ENCODE results near the gene DEF6.
"Not testable (repeated sequence)": the region's sequence is repeated elsewhere in the genome, so short reads cannot be mapped to it uniquely, and the experiment has no call there.

The DEF6 gene

DNA sequence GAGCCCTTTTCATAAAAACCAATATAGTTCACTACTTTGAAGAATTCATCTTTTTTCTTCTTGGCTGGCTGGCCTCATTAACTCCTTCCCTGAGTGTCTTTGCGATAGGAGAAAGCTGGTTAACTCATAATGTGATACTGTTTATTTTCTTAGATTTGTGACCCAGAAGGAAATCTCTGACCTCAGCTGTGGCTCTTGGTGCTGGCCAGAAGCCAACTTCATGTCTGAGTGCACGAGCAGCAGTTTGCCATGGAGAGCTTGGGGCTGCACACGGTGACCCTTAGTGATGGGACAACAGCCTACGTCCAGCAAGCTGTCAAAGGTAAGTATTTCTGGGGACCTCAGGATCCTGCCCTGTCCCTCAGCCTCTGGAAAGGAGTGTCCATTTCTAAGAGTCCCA, 16.7 kb upstream of the DEF6 start:
- no peak for DNase-seq

DNA sequence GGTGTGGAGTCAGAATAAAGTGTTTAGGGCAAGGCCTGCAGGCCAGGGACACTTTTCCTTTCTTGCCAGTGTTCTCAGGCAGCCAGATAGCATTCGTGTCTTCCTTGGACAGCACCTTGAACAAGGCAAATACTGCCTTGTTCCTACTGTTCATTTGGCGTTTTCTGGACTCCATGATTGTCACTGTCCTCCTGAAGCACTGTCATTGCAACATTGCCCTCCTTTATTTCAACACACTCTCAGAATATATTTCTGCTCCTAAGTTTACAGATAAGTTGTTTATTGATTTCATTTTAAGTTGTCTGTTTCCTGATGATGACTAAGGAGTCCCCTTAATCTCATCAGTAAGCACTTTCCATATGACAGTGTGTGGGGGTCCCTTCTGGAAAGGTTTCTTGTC, 15.1 kb upstream of the DEF6 start:
- no peak for DNase-seq

DNA sequence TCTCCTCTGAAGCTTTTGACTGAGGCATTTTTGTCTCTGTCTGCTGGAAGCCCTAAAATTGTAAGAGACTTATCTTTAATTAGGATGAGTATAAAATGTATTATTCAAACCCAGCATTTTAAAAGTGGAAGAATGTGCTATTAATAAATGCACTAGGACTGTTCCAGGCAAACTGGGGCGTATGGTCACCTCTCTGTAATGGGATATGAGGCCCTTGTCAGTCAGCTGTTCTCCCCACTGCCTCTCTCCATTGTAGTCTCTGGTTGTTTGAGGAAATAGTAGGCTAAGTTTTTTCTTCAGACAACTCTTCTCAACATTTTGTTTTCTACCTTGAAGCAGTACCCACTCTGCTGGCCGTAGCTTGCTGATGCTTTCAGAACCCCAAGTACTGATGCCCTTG, 14.3 kb upstream of the DEF6 start:
- DNase-seq, result no peak

DNA sequence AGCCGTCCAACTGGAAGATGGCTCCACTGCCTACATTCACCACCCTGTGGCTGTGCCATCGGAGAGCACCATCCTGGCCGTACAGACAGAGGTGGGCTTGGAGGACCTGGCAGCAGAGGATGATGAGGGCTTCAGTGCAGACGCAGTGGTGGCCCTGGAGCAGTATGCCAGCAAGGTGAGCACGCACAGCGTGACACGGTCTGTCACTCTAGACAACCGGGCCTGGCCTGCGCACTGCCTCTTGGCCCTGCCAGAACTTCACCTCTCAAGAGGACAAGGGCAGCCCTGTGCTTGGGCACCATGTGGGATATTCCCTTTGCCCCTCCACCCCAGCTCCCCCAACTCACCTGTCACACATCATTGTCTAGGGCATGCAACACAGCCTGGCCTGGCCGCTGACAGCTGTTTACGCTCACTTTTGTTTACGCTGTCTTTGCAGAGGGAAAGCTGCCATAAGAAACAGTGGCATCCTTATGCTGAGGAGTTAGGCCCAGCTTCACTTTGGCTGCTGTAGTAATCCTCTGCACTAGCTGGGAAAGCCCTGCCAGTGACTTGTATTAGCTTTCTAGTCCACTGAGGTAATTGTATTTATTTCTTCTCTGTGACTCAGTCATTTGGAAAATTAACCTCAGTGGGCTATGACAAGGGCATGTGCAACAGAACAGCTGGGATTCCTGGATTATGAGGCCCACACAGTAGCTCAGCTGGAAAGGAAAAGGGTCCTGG, 9.8 kb upstream of the DEF6 start:
- peak; percentile 9 for DNase-seq

DNA sequence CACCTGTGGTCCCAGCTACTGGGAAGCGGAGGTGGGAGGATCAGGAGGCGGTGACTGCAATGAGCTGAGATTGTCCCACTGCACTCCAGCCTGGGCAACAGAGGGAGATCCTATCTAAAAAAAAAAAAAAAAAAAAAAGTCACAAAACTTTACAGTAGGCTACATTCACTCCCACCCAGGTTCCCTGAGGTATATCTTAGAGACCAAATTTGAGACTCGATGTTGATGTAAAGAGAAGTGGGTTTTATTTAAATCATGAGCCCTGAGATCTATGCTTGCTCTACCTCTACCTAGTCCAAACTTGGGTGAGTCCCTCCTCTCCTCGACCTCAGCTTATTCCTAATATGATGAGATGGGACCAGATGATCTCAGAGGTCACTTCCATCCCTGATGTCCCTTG, 8.8 kb upstream of the DEF6 start:
- no peak for DNase-seq

DNA sequence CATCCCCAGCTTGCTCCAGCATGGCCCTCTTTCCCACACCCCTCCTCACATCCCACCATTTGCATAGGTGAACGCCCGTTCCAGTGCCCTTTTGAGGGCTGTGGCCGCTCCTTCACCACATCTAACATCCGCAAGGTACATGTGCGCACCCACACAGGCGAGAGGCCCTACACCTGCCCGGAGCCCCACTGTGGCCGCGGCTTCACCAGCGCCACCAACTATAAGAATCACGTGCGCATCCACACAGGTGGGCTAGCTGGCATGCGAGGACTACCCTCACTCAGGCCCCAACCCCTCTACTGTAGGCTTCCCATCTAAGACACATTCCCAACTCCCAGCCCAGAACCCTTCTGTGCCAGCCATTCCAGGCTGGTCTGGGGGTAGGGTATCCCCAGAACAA, 6.1 kb upstream of the DEF6 start:
- no peak for DNase-seq

DNA sequence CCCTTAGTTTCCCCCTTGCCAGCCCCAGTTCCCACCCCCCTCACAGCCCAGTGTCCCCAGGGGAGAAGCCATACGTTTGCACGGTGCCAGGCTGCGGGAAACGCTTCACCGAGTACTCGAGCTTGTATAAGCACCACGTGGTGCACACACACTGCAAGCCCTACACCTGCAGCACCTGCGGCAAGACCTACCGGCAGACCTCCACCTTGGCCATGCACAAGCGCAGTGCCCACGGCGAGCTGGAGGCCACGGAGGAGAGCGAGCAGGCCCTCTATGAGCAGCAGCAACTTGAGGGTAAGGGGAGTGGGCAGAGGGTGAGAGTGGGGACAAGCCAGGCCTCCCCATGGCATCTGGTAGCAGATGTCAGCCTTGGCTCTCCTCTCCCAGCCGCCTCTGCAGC, 5.1 kb upstream of the DEF6 start:
- DNase-seq, result no peak

DNA sequence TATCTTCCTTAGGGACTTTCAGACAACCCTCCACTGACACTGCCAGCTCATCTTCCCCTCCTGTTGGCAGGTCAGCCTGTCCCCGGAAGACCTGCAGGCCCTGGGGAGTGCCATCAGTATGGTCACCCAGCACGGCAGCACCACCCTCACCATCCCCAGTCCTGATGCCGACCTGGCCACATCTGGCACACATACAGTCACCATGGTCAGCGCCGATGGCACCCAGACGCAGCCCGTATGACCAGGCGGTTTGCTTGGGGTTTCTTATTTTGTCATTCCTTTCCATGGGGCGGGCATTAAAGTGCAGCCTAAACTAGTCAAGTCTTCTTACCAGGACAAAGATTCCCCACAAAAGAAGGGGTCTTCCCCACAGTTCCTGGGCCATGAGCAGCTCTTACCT, 3.9 kb upstream of the DEF6 start:
- DNase-seq, result no peak

DNA sequence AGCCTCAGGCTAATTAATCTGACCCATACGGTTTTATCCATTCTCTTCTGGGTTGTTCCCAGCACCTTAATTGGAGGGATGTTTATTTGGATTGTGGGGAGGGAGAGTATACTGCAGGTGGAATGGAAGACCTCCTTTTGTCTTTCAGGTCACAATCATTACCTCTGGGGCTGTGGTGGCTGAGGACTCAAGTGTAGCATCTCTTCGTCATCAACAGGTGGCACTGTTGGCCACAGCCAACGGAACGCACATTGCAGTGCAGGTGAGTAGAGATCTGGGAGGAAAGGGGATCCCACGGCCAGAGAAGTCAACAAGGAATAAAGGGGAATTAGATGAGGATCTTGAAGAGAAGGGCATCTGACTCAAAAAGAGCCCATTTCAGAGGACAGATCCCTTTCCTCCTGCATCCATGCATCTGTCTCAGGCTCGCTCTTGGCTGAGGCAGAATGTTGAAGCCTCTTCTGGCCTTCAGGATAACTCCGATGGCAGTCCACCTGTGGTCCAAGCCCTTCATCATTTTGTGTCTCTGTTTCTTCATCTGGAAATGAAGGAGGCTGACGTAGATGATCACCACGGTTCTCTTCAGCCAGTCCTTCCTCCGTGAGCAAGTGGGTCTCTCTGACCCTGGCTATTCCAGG, 3.2 kb upstream of the DEF6 start:
- DNase-seq, result peak; percentile 24

DNA sequence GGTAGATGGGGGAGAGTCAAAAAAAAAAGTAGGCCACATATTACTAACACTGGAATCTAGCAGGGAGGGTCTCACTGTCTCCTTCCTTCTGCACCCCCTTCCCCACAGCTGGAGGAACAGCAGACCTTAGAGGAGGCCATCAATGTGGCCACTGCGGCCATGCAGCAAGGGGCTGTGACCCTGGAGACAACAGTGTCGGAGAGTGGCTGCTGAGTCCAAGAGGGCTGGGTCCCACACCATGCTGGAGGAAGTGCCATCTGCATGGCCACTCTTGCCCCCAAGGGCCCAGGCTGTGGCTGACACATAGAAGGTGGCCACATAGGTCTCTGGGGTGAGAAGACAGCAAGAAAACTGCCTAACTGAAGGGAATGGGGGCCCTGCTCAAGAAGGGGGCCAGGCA, 2.6 kb upstream of the DEF6 start:
- no peak for DNase-seq

DNA sequence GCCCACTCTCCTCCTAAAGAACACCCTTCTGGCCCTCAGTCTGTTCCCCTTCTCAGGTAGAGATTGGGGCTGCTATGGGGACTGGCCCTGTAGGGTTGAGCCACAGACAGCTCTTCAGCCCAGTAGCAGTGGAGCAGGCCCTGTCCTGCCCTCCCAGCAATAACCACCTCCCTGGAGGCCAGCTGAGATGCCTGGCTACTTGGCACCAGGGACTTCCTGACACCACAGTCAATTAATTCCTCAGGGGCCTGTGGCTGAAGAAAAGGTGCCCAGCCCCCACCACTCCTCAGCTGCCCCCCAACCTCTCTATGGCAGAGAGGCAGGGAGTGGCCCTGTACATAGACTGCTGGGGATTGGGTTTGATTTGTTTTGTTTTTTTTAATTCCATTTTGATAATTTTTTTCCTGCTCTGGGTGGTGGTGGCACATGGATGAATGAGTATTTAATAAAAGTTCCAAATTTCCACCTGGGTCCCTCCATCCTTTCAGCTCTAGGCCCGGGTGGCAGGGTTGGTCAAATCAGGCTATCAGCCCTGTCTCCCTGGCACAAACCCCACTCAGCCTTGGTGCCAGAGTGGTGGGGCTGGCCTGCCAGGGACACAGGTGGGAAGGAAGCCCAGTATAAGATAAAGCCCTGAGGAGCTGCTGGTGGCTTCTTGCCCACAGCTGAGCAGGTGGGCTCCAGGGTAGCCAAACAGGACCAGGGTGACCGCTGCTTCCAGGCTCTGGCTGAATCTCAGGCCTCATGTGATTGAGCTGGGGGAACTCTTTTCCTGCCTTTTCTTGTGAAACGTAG, 1.9 kb upstream of the DEF6 start:
- DNase-seq, result no peak

DNA sequence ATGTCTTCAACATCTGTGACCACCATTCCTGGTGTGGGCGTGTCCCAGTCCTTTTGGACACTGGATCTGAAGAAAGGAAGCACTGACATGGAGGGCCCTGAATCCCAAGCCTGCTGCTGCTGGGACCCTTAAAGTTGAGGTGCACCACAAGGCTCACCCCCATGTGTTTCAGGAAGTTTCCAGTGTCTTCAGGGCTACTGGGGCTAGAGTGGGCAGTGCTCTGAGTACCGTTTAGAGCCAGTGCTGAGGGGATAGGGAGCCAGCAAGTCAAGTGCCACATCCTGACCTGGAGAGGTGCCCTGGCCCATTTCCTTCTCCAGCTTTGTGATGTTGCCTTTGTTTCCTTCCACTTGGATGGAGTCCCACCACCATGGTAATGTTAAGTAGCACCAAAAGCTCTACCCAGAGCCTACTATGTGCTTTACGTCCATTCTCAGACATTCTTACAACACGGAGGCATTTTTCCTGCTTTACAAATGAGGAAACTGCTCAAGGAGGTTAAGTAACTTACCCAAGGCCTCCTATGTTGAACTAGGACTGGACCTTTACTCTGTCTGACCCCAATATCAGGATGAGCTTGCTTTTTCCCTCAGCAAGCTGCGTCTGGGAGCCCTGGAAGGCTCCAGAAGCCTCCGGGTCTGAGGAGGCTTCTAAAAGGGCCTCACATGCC, 552 bp upstream of the DEF6 start:
- no peak for DNase-seq

DNA sequence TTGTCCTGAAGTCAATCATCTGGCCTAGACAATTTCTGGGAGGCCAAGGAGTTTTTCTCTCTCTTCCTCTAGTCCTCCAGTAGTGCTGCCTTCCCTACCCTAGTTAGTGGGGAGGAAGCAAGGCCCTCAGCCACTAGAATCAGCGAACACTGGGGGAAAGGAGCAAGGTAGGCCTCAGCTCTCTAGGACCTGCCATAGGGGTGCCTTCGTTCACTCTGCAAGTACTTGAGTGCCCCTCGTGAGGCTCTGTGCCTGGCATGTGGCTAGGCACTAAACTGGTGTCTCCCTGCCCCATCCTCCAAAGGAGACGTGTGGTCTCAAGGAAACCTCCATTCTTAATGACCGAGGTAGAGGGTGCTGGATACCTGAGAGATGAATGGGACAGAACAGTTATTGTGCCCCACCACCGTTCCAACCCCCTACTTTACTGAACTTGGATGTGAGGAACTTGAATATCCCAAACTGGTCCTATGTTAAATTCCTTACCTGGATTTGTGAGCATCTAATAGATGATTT, 1.1 kb downstream of the DEF6 start:
- no peak for DNase-seq

DNA sequence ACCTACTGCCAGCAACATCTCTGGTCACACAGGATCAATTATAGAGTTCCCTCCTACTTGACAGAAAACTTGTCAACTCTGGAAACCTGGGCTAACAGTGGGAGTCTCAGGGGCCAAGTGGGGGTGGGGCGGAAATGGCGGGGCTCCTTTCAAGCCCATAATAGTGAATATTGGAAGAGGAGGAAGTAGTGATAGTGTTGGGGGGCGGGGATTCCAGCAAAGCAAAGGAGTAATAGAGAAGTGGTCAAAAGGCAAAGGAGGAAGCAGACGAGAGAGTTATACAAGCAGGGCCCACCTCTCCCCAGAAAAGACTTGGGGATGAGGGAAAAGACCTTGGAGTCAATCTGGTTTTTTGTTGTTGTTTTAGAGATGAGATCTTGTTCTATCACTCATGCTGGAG, 2.1 kb downstream of the DEF6 start:
- no peak for DNase-seq

DNA sequence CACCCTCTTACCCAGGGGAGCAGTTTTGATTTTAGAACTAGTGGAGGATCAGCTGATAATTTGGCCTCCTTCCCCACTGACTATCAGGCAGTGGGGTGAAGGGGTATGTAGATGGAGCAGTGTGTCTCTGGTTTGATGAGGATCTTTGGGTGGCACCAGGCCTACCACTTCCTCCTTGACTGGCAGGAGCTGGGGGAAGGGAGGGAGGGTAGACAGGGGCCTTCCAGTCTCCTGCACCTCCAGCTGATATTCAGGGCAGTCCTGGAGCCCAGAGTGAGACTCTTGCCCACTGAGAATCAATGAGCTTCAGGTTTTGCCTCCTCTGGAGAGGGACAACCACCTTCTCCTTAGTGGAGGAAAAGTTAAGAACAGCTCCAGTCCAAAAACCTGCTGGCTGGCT, 3.2 kb downstream of the DEF6 start:
- no peak for DNase-seq

DNA sequence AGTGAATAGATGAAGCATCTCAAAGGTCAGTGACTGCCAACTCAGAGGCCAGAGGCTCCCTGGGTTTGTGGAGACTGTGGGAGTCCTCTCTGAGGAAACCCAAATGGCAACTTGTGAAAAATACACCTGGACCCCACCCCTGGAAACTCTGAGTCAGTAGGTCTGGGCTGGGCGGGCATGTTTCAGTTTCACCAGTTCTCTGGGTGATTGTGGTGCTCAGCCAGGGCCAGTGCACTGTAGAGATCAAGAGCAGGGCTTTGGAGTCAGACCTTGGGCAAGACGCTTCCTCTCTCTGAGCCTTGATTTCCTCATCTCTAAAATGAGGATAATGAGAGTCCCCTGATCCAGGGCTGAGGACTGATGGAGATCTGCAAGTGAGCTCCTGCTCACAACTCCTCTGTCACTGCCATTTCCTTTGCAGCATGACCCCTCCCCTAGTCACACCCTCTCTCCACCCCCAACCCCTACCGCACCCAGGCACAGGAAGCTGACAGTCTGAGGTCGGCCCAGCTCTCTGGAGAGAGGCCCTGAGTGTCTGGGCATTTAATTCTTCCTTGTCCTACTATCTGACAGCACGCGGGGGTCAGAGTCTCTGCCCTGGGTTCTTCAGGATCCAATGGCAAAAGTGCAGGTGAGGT, 5.1 kb downstream of the DEF6 start:
- peak; percentile 36 for DNase-seq

DNA sequence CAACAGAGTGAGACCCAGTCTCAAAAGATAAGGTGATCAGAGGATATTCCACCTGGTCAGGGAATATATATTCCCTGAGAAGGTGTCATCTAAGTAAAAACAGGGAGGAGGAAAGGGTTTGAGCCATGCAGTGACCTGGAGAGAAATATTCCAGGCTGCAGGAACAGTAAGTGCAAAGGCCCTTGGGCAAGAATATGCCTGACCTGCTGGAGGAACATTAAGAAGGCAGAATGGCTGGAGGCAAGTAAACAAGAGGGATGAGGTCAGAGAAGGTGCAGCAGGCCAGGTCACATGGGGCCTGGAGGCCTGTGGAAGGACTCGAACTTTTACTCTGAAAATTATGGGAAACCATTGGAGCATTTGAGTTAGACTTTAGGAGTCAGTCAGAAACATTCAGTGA, 6.7 kb downstream of the DEF6 start:
- DNase-seq, result no peak

DNA sequence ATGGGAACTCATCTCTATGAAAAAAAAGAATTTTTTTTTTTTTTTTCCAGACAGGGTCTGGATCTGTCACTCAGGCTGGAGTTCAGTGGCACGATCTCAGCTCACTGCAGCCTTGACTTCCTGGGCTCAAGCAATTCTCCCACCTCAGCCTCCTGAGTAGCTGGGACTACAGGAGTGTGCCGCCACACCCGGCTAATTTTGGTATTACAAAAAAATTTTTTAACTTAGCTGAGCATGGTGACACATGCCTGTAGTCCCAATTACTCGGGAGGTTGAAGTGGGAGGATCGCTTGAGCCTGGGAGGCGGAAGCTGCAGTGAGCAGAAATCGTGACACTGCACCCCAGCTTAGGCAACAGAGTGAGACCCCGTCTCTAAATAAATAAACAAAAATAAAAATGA, 7.5 kb downstream of the DEF6 start:
- no peak for DNase-seq

DNA sequence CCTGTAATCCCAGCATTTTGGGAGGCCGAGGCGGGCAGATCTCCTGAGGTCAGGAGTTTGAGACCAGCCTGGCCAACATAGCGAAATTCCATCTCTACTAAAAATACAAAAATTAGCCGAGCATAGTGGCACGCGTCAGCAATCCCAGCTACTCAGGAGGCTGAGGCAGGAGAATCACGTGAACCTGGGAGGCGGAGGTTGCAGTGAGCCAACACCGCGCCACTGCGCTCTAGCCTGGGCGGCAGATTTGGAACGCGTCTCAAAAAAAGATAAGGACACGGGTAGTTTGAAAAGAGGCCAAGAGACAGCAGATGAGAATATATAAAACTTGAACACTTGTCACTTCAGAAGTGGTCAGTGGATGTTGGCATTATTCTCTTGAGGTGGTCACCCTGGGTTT, 9.5 kb downstream of the DEF6 start:
- not testable (repeated sequence) for DNase-seq

DNA sequence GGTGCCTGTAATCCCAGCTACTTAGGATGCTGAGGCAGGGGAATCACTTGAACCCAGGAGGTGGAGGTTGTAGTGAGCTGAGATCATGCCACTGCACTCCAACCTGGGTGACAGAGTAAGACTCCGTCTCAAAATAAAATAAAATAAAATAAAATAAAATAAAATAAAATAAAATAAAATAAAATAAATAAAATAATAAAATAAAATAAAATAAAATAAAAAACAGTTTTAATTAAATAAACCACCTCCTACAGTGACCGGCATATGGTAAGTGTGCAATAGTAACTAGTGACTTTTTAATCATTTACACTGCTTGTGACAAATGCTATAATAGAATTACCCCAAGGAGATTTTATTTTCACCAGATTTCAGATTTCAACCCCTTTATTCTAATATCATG, 10.9 kb downstream of the DEF6 start:
- not testable (repeated sequence) for DNase-seq

DNA sequence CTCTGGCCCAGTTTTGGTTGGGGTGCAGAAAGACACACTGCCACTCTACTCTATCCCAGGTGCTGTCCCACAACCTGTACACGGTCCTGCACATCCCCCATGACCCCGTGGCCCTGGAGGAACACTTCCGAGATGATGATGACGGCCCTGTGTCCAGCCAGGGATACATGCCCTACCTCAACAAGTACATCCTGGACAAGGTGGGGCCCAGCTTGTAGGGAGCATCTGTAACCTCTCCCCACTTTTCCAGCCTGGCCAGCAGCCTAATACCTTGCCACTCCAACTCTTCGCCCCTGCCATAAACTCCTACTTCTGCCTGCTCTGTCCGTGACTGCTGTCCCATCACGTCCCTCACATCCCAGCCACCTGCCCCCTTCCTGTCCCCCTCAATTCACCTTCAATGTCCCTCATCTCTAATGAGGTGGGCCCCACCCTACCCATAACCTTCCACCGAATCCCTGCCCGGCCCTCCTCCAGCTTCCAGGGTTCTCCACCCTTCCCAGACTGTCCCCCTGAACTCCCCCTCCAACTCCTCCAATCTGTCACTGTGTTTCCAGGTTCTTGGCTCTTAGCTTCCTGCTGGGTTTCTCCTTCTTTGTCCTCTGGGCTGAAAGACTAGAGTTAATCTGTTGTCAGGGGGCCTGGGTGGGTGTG, 12.1 kb downstream of the DEF6 start:
- no peak for DNase-seq

DNA sequence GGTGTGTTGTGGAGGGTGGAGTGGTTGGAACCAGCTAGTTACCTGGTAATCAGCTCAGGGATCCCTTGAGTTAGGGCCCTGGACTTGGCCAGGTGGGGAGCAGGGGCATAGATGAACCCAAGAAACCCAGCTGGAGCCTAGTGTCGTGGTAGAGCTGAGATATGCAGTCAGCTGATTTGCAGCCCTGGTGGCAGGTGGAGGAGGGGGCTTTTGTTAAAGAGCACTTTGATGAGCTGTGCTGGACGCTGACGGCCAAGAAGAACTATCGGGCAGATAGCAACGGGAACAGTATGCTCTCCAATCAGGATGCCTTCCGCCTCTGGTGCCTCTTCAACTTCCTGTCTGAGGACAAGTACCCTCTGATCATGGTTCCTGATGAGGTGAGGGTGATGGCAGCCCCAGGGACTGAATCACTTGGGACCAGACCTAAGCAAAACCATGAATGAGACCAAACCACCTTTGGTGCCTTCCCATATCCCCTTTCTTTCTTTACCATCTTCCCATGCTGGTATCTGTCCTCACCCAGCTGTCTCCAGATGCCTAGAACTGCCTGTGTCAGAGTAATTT, 12.7 kb downstream of the DEF6 start:
- no peak for DNase-seq

Measured in fibroblast of skin of right quadriceps (primary cell).